GM18858 (cell line): ENCODE results near the gene NPAT.

Experiments used
- ATAC-seq: cut with Tn5 transposase; IDR thresholded peaks from one replicate; pipeline ENCODE4 v1.9.1; 2021; ENCODE audit not compliant: unreplicated experiment

Gene NPAT

GRCh38 chr11:108222574-108223347 is at the start of gene NPAT, which contains the start of gene ATM:
Gene NPAT (minus strand): TSS chr11:108222638. CDS start chr11:108222536, 102 bp downstream.
Gene ATM (plus strand): TSS chr11:108223067. CDS start chr11:108227625, 4,558 bp downstream.
- peak; percentile 65 for ATAC-seq

- ATAC-seq: no peak
These were observed 47.1 kb upstream of the NPAT start for GRCh38 chr11:108269583-108269982.

- ATAC-seq: no peak
These were observed 30.7 kb upstream of the NPAT start for GRCh38 chr11:108253176-108253575.

- ATAC-seq: no peak
These were observed 24.4 kb upstream of the NPAT start for GRCh38 chr11:108246885-108247284.

- ATAC-seq: no peak
These were observed 23.9 kb upstream of the NPAT start for GRCh38 chr11:108246308-108246707.

- no peak for ATAC-seq
These were observed 20.0 kb upstream of the NPAT start for GRCh38 chr11:108242422-108242821.

- ATAC-seq: no peak
These were observed 19.0 kb upstream of the NPAT start for GRCh38 chr11:108241330-108242037.

GRCh38 chr11:108239076-108239475 is 16.6 kb upstream of the NPAT start:
- no peak for ATAC-seq

- peak; percentile 27 for ATAC-seq
These were observed 14.6 kb upstream of the NPAT start for GRCh38 chr11:108237058-108237481.

- no peak for ATAC-seq
These were observed 13.2 kb upstream of the NPAT start for GRCh38 chr11:108235633-108236032.

- ATAC-seq: no peak
These were observed 12.8 kb upstream of the NPAT start for GRCh38 chr11:108235192-108235591.

- no peak for ATAC-seq
These were observed 11.0 kb upstream of the NPAT start for GRCh38 chr11:108233277-108233945.

GRCh38 chr11:108228251-108228650 is 5.8 kb upstream of the NPAT start:
- no peak for ATAC-seq

GRCh38 chr11:108226036-108226435 is 3.6 kb upstream of the NPAT start:
- no peak for ATAC-seq

GRCh38 chr11:108224911-108225786 is 2.7 kb upstream of the NPAT start:
- ATAC-seq: no peak

GRCh38 chr11:108224366-108224765 is 1.9 kb upstream of the NPAT start:
- ATAC-seq: no peak

- peak; percentile 29 for ATAC-seq
These were observed 1.1 kb upstream of the NPAT start for GRCh38 chr11:108223348-108224149.

GRCh38 chr11:108221911-108222573 is 396 bp downstream of the NPAT start:
- no peak for ATAC-seq

GRCh38 chr11:108221371-108221770 is 1.1 kb downstream of the NPAT start:
- no peak for ATAC-seq
